H1 (cell line): ENCODE data around the gene ADARB2.

Experiments used
- CTBP2 ChIP-seq: IDR thresholded peaks from 2 replicates; pipeline ENCODE4 v1.7.0; 2011; ENCODE audit warnings: borderline replicate concordance, mild to moderate bottlenecking, moderate library complexity, mixed read lengths, low read length; ENCODE audit not compliant: insufficient read depth, insufficient read length
- POLR2A ChIP-seq, 2 experiments: IDR thresholded peaks; 1 replicate in 1 of 2; 2 replicates in 1 of 2; pipeline ENCODE4 v1.6.1; 2011; ENCODE audit warnings: low read depth in 2 of 2, low read length in 2 of 2, mild to moderate bottlenecking in 2 of 2; ENCODE audit errors: control extremely low read depth in 1 of 2
- TF ChIP-seq, protein P1 (sequence below), 3 experiments: IDR thresholded peaks; 1 replicate in 2 of 3; 2 replicates in 1 of 3; pipeline versions ENCODE4 v1.5.1 to v1.6.1; 2011; ENCODE audit warnings: low read length in 3 of 3, mild to moderate bottlenecking in 3 of 3, inconsistent platforms in 2 of 3, low read depth in 1 of 3, moderate library complexity in 1 of 3; ENCODE audit not compliant: insufficient read depth in 1 of 3; ENCODE audit errors: control extremely low read depth in 1 of 3
- TF ChIP-seq, protein P2 (sequence below): IDR thresholded peaks from 2 replicates; pipeline ENCODE4 v1.6.1; 2012; ENCODE audit warnings: inconsistent platforms

DNA sequence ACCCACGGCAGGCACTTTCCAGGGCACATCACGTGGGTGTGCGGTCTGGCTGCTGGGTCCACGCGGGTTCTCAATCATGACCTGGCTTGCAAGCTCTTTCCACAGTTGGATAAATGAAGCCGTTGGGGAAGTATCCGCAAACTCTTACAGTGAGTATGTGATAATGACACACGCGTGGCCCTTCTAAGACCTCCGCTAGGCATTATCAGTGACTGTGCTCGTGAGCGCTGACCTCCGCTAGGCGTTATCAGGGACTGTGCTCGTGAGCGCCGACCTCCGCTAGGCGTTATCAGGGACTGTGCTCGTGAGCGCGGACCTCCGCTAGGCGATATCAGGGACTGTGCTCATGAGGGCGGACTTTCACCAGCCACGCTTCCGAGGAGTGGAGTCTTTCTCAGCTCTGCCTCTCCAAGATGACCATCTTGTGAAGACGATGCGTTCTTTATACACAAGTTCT, 574.1 kb downstream of the ADARB2 start:
- TF ChIP-seq POLR2A (IDR thresholded peaks at IDR 0.05; ENCODE audit: control extremely low read depth in 1 of 2, low read depth in 2 of 2, low read length in 2 of 2), result no peak
- TF ChIP-seq, protein P1, sequence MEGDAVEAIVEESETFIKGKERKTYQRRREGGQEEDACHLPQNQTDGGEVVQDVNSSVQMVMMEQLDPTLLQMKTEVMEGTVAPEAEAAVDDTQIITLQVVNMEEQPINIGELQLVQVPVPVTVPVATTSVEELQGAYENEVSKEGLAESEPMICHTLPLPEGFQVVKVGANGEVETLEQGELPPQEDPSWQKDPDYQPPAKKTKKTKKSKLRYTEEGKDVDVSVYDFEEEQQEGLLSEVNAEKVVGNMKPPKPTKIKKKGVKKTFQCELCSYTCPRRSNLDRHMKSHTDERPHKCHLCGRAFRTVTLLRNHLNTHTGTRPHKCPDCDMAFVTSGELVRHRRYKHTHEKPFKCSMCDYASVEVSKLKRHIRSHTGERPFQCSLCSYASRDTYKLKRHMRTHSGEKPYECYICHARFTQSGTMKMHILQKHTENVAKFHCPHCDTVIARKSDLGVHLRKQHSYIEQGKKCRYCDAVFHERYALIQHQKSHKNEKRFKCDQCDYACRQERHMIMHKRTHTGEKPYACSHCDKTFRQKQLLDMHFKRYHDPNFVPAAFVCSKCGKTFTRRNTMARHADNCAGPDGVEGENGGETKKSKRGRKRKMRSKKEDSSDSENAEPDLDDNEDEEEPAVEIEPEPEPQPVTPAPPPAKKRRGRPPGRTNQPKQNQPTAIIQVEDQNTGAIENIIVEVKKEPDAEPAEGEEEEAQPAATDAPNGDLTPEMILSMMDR (IDR thresholded peaks at IDR 0.05; ENCODE audit: control extremely low read depth in 1 of 3, insufficient read depth in 1 of 3, low read depth in 1 of 3, low read length in 3 of 3), result no peak
- TF ChIP-seq, protein P2, sequence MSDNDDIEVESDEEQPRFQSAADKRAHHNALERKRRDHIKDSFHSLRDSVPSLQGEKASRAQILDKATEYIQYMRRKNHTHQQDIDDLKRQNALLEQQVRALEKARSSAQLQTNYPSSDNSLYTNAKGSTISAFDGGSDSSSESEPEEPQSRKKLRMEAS, result no peak
- no peak for TF ChIP-seq CTBP2
